KBM-7 (cell line): ENCODE data around the gene BLOC1S1.

Source experiments
- DNase-seq: peaks from one replicate; pipeline ENCODE4 v3.0.0-alpha.2; 2015
- in situ Hi-C: fragments of 300-500 bp; cut with MboI; formaldehyde crosslinking; loops from 2 replicates; pipeline ENCODE4 v1.14.3; 2020; ENCODE audit warnings: low sequenced_read_pairs, low pct_unique_long_range_greater_than_20kb, mixed read lengths

The BLOC1S1 gene

DNA sequence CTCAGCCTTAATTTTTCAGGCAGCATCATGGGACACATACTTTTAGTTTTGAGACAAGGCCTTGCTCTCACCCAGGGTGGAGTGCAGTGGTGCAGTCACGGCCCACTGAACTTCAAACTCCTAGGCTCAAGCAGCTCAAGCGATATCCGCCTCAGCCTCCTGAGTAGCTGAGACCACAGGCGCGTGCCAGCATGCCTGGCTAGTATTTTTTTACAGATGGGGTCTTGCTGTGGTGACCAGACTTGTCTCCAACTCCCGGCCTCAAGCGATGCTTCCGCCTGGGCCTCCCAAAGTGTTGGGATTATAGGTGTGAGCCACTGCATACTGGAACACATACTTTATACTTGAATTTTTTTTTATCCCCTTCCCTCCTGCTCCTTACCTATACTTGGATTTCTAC, 7.1 kb downstream of the BLOC1S1 start:
- no peak for DNase-seq
- in situ Hi-C loops = no loop called here

DNA sequence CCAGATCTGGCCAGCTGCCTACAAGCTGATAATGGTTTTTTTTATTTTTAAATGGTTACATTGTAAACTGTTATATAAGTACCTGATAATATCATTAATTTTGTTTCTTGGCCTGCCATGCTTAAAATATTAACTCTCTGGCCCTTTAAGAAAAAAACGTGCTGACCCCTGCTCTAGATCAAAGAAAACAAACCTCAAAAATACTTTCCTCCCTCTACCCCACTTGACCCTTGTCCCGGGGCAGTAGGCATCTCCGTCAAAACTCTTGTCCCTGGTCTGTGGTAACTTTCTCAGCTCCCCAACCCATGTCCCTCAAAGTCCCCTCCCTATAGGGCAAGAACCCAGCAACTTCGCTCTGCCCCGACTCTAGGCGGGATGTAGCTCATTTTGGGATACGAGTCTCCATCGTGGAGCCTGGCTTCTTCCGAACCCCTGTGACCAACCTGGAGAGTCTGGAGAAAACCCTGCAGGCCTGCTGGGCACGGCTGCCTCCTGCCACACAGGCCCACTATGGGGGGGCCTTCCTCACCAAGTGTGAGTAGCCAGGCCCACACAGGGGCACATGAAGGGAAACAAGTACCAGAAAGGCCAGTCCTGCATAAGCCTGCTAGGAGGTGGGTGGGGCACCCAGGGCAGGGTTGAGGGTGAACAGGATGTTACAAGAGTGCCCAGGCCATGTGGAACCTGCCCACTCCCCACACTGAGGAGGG, 7.8 kb downstream of the BLOC1S1 start:
- in situ Hi-C loops = no loop called here
- DNase-seq = no peak

DNA sequence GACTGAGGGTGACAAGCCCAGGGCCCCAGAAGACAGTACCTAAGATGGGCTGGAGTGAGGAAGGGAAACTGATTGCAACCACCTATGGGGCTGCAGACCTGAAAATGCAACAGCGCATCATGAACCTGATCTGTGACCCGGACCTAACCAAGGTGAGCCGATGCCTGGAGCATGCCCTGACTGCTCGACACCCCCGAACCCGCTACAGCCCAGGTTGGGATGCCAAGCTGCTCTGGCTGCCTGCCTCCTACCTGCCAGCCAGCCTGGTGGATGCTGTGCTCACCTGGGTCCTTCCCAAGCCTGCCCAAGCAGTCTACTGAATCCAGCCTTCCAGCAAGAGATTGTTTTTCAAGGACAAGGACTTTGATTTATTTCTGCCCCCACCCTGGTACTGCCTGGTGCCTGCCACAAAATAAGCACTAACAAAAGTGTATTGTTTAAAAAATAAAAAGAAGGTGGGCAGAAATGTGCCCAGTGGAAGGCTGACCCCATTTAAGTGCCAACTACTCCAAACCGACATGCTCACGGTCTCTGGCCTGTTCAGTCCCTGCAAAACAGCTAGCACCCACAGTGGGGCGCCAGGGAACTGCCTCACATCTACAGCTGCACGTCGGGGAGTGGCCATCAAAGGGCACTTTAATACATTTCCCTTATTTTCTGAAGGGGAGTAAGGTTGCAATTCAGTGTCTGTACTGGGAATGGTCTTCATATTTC, 8.5 kb downstream of the BLOC1S1 start:
- DNase-seq = peak; percentile 80
- in situ Hi-C loops = no loop called here

DNA sequence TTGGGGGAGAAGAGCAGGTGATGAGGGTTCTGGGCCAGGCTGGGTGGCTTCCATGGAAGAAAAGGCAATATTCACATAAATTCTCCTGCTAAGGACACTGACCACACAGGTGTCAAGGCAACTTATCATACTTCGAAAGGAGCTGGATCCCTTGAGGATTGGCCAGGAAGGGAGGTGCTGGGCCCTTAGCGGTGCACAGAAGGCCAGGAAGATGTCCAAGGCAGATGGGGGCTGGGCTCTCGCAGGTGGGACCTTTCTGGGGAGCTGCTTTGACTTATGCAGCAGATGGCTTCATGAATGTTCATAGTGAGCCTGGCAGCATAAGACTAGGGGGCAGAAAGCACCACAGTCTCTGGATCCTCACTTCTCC, 9.1 kb downstream of the BLOC1S1 start:
- in situ Hi-C loops = no loop called here
- no peak for DNase-seq

DNA sequence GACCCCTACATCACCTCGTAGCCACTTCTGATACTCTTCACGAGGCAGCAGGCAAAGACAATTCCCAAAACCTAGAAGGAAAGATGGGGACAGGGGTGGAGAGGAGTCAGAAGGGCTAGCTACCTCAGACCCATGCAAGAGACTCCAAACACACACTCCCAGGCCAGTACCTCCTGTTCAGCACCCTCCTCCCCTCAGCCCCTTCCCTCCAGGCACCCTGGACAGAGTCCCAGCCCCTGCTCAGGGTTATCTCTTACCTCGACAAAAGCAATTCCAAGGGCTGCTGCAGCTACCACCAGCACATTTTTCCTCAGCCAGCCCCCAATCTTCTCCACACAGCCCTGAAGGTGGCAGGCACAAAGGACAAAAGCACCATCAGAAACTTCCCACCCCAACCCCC, 9.7 kb downstream of the BLOC1S1 start:
- in situ Hi-C loops = no loop called here
- DNase-seq = no peak

DNA sequence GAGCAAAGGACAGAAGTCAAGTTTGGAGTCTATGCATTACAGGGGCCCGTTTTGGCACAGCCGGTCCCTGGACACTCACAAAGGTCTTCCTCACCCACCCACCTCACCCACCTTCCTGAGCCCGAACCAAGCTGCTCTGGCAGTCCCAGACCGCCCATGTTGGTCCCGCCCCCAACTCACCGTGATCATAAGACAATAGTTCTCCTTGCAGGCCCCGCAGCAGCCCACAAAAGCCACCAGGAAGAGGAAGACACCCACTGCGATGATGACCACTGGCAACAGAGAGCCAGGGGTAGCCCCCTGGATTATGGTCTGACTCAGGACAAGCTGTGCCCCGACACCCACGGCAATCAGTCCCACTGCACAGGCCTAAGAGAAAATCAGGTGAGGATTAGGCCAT, 11.1 kb downstream of the BLOC1S1 start:
- in situ Hi-C loops = no loop called here
- DNase-seq = no peak

DNA sequence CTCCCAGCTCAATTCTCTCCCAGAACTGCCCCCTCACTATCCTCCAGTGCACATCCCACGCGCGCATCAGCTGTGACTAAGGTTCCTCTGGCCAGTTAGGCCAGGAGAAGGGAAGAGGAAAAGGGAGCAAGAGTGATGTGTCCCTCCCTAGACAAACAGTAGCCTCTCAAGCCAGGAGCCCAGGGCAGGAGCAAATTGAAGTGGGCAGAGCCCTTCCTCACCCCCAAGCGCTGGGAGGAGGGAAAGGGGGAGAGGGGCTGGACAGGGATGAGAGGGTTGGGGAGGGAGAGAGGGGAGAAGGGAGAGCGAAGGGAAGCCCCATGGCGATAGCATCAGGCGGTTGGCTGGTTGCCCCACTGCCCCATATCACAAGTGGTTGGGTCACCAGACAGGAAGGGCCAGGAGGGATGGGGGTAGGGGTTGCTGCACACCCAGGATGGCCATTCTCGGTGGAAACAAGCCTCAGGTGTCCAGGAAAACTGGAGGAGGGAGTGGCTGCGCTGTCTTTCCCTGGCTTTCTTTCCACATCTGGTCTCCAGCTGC, 11.9 kb downstream of the BLOC1S1 start:
- DNase-seq = no peak
- in situ Hi-C loops = no loop called here

DNA sequence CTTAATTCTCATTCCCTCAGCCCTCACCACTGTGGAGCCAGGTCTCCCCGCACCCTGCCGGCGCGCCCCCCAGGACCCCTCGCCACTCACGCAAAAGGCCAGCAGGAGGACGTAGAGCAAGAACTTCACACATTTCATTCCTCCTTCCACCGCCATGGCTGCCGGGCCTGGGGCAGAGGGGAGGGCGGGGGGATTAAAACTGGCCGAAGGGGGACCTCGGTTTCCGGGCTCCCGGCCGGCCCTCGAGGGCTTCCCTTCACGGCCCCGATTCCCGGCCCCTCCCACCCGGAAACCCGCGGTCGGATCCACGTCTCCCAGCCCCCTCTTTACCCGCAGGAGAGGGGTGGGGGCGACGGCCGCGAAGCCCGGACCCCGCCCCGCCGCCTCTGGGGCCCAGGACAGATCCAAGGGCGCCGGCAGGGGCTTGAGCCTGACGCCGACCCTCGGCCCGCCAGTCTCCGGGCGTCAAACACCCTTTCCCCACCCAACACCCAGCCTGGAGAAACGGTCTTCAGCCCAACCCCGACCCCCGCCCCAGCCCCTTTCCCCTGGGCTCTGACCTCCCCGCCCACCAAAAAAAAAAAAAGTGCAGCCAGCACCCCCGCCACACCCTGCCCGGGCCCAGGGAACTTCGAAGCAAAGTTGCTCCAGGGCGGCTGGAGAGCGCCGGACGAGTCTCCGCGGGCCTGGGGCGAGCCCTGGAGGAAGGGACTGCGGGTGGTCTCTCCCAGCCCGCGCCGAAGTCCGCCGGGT, 12.5 kb downstream of the BLOC1S1 start:
- in situ Hi-C loops = no loop called here

DNA sequence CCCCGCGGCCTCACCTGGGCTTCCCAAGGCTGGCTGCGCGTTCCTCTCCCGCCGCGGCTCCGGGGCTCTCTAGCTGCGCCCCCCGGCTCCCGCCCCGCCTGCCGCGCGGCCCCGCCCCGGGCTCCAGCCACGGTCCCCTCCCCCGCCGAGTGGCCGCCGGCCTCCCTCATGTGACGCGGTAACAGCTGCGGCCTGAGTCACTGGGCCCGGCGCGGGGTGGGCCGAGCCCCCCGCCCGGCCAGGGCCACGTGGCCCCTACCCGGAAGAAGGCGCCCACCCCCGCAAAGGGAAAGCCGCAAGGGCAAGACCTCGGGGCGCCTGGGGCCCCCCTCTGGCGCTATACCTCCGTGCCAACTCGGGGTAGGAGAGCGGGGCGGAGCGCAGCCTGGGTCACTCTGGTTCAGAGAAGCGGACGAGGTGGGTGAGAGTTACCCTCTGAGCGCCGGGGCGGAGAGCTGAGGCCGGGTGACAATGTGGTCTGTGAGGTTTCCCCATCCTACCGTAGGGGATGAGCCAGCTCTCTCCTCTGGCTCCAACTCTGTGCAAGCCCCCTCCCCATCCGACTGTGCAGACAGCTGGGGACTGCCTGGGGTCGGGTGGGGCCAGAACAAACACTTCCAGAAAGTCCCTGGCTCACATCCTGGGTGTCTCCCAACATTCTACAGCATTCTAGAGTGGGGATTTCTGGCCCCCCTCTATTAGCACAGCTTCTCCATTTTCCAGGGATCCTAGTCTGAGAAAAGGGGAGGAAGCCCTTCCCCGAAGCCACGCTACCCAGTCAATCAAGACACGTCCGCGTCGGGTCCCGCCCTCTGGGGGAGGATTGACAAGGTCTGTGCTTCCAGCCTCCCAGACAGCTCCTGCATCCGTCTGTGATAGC, 13.3 kb downstream of the BLOC1S1 start, which contains the start of gene CD63:
Gene CD63 (minus strand): TSS at position 71 of the 880 bp plus-strand sequence. CDS start 668 bp downstream, outside the sequence.
- peak; percentile 91 for DNase-seq
- in situ Hi-C loops = no loop called here

More for the DNA sequence above, 12.5 kb downstream of the BLOC1S1 start:
- peak; percentile 57 for DNase-seq

DNA sequence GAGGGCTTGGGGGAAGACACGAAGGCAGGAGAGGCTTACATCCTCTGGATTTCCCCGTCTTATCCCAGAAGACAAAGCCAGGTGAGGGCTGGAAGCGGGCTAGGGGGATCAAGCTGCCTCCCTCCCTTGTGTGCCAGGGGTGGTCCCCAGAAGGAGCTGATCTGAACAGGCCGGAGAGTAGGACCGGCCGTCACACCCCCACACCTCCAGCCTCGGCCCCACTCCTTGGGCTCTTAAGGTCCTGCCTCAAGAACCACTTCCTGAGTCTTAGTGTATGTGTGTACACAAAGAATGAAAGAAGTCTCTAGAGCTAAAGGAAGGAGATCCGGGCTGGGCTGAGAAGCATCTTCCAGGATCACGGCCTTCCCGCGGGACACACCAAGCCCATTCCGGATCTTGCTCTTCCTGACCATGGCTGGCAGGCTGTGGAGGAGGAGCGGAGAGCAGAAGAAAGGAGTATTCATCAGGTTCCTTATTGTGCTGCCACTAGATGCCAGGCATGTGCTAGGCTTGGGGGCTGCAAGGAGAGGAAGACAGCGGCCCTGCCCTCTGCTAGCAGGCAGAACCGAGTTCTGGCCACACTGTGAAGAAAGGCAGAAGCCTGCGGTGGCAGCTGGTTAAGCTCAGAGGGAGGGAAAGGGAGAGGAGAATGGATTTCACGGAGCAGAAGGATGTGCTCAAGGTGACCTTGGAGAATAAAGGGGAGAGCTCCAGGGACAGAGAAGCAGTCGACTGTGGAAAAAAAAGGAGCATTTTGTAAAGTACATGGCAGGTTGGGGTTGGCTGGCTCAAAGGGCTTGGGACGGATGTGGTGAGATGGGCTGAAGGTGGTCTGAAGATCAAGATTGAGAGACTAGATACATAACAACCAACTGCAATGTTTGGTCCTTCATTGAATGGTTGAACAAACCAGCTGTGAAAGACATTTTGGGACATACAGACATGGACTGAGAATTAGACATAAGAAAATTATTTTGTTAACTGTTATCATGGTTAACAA, 14.3 kb downstream of the BLOC1S1 start:
- peak; percentile 77 for DNase-seq
- in situ Hi-C loops = no loop called here

DNA sequence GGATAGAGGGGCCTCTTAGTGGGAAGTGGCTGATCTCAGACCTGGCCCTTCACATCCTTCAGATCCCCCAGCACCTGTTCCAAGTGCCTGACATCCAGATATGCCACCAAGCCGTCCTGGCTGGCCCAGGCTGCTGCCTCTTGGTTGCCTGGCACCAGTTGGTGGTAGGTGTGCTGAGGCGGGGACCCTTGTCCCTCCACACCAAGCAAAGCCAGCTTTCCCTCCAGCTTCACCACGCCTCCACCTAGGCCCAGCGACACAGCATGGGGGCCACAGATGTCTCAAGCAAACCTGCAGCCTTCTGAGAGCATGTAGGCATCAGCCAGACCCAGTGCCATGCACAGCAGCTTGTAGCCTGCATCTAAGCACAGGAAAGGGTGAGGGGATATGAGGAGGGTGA, 16.4 kb downstream of the BLOC1S1 start:
- no peak for DNase-seq
- in situ Hi-C loops = no loop called here

DNA sequence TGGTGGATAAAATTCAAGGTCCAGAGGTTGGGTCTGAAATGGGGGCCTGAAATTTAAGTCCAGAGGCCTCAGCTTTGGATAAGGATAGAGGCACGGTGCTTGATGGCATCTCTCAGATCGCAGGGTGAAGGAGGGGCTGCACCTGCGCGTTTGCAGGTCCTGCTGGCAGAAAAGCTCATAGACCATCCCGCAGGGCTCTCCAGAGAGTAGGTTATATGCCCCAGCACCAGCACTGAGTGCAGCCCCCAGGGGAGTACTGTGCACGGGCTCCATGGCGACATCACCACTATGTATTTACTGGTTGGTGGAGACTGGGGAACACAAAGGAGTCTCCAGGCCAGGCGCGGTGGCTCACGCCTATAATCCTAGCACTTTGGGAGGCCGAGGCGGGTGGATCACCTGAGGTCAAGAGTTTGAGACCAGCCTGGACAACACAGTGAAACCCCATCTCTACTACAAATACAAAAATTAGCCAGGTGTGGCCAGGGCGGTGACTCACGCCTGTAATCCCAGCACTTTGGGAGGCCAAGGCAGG, 17.2 kb downstream of the BLOC1S1 start:
- DNase-seq = no peak
- in situ Hi-C loops = no loop called here

DNA sequence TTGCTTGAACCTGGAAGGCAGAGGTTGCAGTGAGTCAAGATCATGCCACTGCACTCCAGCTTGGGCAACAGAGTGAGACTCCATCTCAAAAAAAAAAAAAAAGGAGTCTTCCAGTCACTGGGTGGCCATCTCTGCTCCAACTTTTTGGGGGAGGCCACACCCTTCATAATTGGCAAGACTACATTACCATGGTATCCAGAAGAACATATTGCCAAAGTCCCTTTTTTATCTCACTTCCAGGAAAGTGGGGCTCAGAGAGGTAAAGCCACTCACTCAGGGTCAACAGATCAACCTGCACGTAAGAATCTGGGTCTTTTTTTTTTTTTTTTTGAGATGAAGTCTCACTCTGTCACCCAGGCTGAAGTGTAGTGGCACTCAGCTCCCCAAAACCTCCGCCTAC, 18.0 kb downstream of the BLOC1S1 start:
- in situ Hi-C loops = no loop called here
- no peak for DNase-seq

DNA sequence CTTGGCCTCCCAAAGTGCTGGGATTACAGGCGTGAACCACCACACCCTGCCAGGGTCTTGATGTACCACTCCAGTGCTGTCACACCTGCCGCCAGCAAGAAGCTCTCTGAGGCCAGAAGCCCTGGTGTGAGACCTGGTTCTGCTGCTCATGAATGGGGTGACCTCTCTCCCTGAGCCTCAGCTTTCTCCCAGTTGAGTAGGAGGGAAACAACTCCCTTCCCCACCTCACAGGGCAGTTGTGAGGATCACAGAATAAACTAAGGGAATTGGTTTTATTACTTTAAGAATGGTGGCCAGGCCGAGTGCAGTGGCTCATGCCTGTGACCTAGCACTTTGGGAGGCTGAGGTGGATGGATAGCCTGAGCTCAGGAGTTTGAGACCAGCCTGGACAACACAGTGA, 18.7 kb downstream of the BLOC1S1 start:
- in situ Hi-C loops = no loop called here
- DNase-seq = no peak

DNA sequence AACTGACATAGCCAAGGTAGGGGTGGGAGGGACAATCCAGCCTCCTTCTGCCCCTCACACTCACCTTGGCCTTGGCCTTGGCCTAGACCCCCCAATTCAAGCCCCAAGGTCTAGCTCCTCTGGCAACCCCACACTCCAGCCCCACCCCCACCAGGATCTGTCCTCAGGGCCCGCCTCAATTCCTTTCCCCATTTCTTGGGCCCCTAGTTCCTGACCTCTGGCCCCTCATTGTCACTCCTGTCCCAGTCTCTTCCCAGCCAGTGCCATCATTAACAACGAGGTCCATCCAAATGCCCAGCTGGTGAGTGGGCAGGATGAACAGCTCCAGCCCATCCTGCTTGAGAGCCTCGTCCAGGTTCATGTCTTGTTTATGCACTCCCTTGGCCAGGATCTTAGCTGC, 20.2 kb downstream of the BLOC1S1 start:
- in situ Hi-C loops = no loop called here
- DNase-seq = no peak

DNA sequence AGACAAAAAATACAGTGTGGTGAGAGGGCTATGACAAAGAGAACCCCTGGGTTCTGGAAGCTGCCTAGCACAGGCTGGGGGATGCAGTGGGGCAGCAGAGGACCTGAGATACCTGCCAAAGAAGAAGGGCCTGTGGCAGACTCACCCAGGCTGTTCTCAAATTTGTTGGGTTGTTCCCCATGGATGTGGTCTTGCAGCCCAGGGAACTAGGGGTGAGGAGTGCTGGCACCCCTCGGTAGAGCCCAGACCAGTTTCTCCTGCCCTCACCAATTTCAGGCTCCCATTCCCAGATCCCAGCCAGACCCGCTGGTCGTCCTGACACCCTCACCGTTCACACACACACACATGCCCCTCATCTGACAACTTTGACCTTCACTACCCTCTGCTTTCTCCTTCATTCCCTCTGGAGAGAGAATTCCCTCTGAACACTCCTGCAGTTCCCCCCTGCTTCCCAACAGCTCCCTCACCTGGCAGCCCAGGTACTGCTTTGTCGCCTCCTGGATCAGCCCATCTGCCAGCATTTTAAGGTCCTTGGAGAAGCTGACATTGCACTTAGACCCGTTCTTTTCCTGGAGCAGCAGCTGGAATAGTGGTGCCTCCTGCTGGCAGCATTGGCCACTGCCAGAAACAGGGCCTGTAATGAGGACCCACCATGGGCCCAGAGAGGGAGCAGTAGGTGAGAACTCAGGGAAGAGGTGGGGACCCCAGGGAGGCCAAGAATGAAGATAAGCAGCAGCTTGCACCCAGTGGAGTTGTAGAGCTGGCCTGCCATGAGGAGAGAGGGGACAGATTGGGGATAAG, 21.1 kb downstream of the BLOC1S1 start:
- DNase-seq = peak; percentile 85
- in situ Hi-C loops = no loop called here

DNA sequence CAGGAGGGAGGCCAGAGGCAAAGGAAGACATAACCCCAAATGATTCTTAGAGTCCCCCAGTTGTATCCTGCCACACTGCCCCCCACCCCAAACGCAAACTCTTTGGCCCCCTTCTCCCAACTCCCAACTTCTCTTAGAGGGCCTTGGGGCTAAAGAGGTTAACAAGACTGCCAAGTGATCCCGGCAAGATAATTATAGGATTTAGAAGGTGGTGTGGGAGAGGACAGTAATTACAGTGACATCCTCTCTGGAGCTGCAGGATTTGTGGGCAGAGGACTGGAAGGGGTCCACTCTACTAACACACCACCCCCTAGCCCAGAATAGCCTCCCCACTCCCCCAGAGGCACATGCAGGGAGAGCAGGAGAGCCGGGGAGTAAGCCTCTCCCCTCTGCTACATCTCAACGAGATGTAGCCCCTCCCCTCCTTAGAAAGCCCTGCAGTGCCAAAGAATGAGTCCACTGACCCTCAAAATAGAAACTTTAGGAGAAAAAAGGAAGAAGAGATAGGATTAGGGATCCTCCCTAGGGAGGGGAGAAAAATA, 21.8 kb downstream of the BLOC1S1 start:
- no peak for DNase-seq
- in situ Hi-C loops = no loop called here
